ENCODE data around the gene NR6A1.

Gene NR6A1

DNA sequence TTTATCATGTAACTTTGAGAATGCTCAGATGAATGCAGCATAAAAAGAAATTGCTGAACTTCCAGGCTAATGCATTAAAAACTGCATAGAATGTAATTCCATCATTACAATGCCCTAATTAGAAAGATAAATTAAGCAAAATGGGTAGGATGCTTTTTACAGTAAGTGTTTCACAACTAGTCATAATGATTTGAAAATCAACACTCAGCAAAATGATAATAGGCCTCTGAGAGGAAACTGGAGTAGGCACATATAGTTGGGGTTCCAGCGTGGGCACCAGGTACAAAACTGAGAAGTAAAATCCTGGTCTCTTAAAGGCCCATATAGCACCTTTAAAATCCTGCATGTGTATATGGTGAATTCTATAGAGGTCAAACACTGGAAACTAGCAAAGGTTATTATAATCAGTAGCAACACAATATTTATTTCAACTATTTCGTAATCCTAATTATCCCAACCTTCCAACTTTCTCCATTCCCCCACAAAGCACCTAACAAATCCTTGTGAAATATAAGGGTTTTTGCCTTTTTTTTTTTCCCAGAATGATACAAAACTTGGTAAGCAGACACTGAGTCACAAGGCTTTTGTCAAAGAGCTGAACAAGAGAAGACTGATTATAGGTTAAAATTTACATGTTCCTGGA, 155.9 kb downstream of the NR6A1 start:
- no peaks in the 10 kb centered on the region for H3K9me3 ChIP-seq
- intact Hi-C loops (cut with DNase I; ENCODE audit: low total_unique reads), result no loop called here
- H3K27ac ChIP-seq, result no peak overlapping the region
- no peaks in the 10 kb centered on the region for H3K4me1 ChIP-seq
- H3K36me3 ChIP-seq, result no peaks in the 10 kb centered on the region
- H3K4me3 ChIP-seq, result no peak overlapping the region
- H3K27me3 ChIP-seq, result peaks cover 0 to 2% of the 10 kb centered on the region in 2 donors
- TF ChIP-seq, protein P1, sequence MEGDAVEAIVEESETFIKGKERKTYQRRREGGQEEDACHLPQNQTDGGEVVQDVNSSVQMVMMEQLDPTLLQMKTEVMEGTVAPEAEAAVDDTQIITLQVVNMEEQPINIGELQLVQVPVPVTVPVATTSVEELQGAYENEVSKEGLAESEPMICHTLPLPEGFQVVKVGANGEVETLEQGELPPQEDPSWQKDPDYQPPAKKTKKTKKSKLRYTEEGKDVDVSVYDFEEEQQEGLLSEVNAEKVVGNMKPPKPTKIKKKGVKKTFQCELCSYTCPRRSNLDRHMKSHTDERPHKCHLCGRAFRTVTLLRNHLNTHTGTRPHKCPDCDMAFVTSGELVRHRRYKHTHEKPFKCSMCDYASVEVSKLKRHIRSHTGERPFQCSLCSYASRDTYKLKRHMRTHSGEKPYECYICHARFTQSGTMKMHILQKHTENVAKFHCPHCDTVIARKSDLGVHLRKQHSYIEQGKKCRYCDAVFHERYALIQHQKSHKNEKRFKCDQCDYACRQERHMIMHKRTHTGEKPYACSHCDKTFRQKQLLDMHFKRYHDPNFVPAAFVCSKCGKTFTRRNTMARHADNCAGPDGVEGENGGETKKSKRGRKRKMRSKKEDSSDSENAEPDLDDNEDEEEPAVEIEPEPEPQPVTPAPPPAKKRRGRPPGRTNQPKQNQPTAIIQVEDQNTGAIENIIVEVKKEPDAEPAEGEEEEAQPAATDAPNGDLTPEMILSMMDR (IDR thresholded peaks at IDR 0.05), result no peak
- DNase-seq, result no peak

DNA sequence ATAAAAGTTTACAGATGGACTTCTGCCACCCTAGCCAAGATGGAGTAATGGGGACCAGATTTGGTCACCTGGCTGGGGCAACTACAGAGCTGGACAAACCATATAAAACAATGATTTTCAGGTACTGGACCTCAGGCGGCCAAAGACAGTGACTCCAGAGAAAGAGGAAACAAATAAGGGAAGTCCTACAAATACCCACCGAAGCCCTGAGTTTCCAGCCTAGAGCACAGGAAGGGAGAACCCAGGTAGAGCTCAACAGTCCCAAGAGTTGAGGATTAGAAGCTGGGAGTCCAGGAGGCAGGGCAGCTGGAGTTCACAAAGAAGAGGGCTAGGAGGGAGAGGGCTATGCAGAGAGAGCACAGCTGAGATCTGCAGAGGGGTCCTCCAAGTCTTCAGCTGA, 157.3 kb downstream of the NR6A1 start:
- Histone ChIP-seq H3K36me3 (no peaks in the 10 kb centered on the region), H3K9me3 (no peaks in the 10 kb centered on the region), H3K27ac (no peak overlapping the region), H3K27me3 (peaks cover 0 to 2% of the 10 kb centered on the region in 2 donors), H3K4me1 (no peaks in the 10 kb centered on the region), H3K4me3 (no peak overlapping the region)
- DNase-seq, result no peak
- intact Hi-C loops (cut with DNase I; ENCODE audit: low total_unique reads), result no loop called here
- TF ChIP-seq, protein P1 (IDR thresholded peaks at IDR 0.05), result no peak

DNA sequence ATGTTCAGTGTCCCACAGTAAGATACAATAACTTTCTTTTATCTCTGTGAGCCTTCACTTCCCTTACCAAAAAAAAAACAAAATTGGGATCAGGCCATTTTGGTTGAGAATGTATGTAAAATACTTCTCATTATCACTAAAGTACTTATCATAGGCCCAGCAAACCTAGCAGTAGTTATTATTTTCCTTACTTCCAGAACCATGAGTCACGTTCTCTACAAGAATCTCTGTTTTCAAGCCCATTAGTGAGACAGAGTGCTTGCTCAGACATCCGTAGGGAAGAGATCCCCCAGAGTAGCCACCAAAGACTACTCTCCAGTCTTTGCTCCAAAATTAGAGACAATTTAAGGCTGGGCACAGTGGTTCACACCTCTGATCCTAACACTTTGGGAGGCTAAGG, 160.0 kb downstream of the NR6A1 start:
- no peaks in the 10 kb centered on the region for H3K9me3 ChIP-seq
- peaks cover 0 to 2% of the 10 kb centered on the region in 2 donors for H3K27me3 ChIP-seq
- no peaks in the 10 kb centered on the region for H3K36me3 ChIP-seq
- no peaks in the 10 kb centered on the region for H3K4me1 ChIP-seq
- intact Hi-C loops (cut with DNase I; ENCODE audit: low total_unique reads), result no loop called here
- H3K27ac ChIP-seq, result no peak overlapping the region
- DNase-seq, result no peak
- no peak overlapping the region for H3K4me3 ChIP-seq
- TF ChIP-seq, protein P1 (IDR thresholded peaks at IDR 0.05), result no peak

DNA sequence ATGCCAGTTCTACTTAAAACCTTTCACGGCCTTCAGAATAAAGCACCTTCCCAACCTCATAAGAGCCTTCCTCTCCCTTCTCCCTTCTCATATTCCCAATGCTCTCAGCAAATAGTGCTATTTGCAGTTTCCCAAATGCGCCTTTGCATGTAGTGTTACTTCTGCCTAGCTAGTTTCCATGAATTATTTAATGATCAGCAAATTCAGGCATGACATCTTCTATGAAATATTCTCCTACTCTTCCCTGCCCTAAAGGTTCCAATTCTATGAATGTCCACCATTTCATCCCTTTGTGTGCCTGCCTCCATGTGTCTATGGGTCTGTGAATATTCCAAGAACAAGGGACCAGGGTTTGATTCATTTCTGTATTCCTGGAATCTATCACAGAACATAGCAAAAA, 165.1 kb downstream of the NR6A1 start:
- DNase-seq, result no peak
- intact Hi-C loops (cut with DNase I; ENCODE audit: low total_unique reads), result no loop called here
- Histone ChIP-seq H3K4me3 (no peak overlapping the region), H3K4me1 (no peaks in the 10 kb centered on the region), H3K36me3 (no peaks in the 10 kb centered on the region), H3K9me3 (no peaks in the 10 kb centered on the region), H3K27ac (no peak overlapping the region), H3K27me3 (no peaks in the 10 kb centered on the region)
- TF ChIP-seq, protein P1 (IDR thresholded peaks at IDR 0.05), result no peak

DNA sequence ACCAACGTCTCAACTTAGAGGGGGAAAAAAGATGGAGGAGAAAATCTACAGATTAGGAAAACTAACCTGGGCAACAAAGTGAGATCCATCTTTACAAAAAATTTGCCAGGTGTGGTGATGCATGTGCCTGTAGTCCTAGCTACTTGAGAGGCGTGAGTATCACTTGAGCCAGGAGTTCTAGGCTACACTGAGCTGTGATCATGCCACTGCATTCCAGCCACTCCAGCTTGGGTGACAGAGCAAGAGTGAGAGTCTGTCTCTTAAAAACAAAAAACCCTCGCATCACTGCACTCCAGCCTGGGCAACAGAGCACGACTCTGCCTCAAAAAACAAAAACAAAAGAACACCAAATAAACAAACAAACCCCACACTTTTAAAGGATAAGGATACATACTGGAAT, 165.9 kb downstream of the NR6A1 start:
- Histone ChIP-seq H3K27me3 (no peaks in the 10 kb centered on the region), H3K4me3 (no peak overlapping the region), H3K27ac (no peak overlapping the region), H3K36me3 (no peaks in the 10 kb centered on the region), H3K4me1 (no peaks in the 10 kb centered on the region), H3K9me3 (no peaks in the 10 kb centered on the region)
- intact Hi-C loops (cut with DNase I; ENCODE audit: low total_unique reads), result no loop called here
- DNase-seq, result no peak
- TF ChIP-seq, protein P1 (IDR thresholded peaks at IDR 0.05), result no peak

DNA sequence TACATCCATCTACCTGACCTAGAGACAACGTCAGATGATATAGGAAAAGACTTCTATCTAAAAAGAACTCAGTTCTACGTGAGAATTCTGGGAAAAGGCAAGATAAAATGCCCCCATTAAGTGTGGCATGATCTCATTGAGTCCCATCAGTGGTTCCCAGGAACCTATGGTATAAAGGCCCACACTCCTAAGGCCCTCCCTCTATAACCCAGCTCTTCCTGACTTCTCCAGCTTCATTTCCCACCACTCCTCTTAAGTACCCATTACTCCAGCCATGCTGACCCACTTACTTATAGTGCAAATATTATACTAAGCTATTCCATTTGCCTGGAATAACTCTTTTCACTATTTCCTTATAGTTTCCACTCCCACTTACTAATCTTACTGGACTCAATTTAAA, 168.5 kb downstream of the NR6A1 start:
- Histone ChIP-seq H3K4me1 (no peaks in the 10 kb centered on the region), H3K36me3 (no peaks in the 10 kb centered on the region), H3K9me3 (no peaks in the 10 kb centered on the region), H3K4me3 (no peak overlapping the region), H3K27me3 (peaks cover 0 to 2% of the 10 kb centered on the region in 2 donors), H3K27ac (no peak overlapping the region)
- intact Hi-C loops (cut with DNase I; ENCODE audit: low total_unique reads), result no loop called here
- no peak for DNase-seq
- TF ChIP-seq, protein P1 (IDR thresholded peaks at IDR 0.05), result no peak

All from tibial artery (tissue), 4 donors.